ENCODE data around the gene LIPG.
"Not testable (repeated sequence)": the region's sequence is repeated elsewhere in the genome, so short reads cannot be mapped to it uniquely, and the experiment has no call there.

LIPG gene

DNA sequence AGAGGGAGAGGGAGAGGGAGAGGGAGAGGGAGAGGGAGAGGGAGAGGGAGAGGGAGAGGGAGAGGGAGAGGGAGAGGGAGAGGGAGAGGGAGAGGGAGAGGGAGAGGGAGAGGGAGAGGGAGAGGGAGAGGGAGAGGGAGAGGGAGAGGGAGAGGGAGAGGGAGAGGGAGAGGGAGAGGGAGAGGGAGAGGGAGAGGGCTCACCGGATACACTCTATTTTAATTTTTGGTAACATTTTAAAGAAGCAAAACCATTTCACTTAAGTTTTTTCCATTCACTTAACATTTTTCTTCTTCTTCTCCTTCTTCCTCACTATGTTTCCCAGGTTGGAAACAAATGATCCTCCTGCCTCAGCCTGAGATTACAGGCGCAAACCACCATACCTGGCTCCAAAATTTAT is 17.2 kb downstream of the LIPG start:
- DNase-seq = not testable (repeated sequence)

- DNase-seq = not testable (repeated sequence)
Observed at GRCh38 chr18:49579583-49579982, 17.7 kb downstream of the LIPG start.

DNA sequence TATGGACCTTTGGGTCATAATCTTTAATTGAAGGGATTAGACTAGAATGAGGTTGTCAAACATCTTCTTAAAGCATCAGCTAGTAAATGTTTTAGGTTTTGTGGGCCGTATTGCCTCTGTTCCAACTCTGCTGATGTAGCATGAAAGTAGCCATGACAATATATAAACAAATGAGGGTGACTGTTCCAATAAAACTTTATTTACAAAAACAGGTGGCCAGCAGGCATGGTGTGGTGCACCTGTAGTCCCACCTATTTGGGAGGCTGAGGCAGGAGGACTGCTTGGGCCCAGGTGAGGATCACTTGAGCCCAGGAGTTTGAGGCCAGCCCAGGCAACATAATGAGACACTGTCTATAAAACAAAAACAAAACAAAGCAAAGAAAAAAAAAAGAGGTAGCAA is 18.4 kb downstream of the LIPG start:
- DNase-seq = no peak

GRCh38 chr18:49581371-49581770 is 19.5 kb downstream of the LIPG start:
- DNase-seq = no peak

GRCh38 chr18:49582579-49582978 is 20.7 kb downstream of the LIPG start:
- DNase-seq = no peak

DNA sequence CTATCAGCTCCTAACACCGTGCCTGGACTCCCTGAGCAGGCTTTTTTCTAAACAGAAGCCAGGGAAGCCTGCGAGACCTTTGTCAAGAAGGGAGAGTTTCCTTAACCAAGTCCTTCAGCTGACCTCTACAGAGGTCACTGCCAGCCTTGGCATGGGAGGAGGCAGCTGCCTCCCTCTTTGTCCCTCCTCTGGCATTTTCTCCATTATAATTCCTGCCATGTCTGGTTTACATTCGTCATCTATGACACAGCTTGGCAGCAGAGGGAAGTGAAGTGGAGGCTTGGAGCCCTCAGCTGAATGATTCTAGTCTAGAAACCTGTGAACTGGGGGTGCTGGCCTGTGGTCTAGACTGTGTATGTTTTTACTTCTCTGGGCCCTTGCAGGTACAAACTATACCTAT is 22.5 kb downstream of the LIPG start:
- DNase-seq = no peak

DNA sequence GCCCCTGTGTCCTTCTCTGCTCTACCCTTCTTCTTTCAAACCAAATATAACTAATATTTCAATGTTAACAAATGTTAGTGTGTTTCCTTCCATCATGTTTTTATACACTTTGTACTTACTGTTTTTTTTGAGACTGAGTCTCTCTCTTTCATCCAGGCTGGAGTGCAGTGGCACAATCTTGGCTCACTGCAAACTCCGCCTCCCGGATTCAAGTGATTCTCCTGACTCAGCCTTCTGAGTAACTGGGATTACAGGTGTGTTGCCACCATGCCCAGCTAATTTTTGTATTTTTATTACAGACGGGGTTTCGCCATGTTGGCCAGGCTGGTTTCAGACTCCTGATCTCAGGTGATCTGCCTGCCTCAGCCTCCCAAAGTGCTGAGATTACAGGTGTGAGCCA is 23.1 kb downstream of the LIPG start:
- not testable (repeated sequence) for DNase-seq

DNA sequence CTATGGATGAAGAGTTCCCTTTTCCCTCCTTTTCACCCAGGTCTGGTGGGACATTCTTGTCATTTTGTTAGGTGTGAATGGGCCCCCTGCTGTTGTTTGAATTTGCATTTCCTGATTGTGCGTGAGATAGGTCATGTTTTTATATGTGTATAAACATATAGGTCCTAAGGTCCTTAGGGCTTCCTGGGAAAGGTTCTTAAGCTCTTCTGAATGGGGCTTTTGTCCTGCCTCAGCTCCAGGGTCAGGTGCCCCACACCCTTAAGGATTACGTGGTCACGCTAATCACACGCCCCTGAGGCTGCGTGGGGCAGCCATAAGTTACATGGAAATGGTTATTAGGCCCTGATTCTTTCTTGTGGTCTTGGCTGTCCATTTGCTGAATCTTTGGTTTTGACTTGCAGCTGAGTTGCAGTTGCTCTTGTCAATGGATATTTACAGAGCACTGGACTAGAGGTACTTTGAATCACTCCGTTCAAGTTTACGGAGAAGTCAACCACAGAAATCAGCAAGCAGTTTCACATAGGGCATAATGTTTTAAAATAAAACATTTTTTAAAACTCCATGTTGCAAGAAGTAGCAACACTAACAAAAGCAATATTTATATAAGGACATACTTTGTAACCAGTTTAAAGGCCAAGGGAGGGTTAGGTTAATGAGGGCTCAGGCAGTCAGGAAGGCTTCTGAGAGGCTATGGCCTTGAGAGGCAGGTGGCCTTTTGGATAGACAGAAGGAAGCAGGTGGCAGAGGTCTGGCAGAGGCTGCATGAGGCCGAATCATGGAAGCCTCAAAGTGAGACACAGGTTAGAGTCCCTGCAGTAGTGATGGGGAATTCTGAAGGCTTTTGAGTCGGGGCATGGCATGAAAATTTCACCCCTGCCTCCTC is 24.2 kb downstream of the LIPG start:
- DNase-seq = no peak

DNA sequence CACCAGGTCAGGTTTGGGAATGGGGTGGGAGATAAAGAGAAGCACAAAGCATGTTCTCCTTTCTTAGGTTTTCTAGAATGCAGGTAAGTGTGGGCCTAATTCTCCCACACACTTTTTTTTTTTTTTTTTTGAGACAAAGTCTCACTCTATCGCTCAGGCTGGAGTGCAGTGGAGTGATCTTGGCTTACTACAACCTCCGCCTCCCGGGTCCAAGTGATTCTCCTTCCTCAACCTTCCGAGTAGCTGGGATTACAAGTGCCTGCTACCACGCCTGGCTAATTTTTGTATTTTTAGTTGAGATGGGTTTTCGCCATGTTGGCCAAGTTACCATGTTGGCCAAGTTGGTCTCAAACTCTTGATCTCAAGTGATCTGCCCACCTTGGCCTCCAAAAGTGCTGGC is 26.3 kb downstream of the LIPG start:
- no peak for DNase-seq

DNA sequence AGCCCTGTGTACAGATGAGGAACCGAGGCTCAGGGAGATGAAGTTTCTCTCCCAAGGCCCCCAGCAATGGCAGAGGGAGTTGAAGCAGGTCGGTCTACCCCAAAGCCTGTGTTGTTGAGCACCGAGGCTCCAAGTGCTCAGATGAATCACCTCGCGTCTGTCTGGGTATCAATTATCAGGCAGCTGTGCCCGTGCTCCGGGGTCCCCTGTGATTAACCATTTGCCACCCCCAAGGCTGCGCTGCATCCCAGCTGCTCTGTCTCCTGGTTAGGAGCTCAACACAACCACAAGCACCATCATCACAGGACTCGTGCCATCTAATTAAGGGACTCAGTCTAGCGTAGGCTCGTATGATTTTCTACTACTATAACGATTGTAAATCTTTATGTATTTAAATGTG is 27.1 kb downstream of the LIPG start:
- no peak for DNase-seq

GRCh38 chr18:49590608-49591007 is 28.8 kb downstream of the LIPG start:
- DNase-seq = no peak

- DNase-seq = no peak
Observed at GRCh38 chr18:49591271-49591670, 29.4 kb downstream of the LIPG start.

GRCh38 chr18:49591775-49592174 is 29.9 kb downstream of the LIPG start:
- no peak for DNase-seq

GRCh38 chr18:49596687-49597086 is 34.8 kb downstream of the LIPG start:
- no peak for DNase-seq

GRCh38 chr18:49597157-49597931 is 35.5 kb downstream of the LIPG start:
- DNase-seq = no peak

DNA sequence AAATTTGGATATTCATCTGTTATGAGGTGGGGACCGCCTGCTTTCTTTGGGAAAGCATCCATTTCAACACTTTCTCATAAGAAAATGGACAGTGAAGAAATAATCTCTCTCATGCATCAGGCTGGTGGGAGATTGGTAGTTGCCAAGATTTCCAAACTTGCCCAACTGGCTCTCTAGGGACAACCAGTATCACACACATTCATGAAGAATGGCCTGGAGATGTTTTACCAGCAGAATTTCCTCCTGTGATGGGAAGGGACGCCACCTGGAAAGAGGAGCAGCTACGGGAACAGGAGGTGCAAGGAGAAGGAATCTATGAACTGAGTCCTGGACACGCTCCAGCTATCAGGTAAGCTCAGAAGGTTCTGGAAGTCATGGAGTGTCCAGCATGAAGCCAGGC is 39.4 kb downstream of the LIPG start:
- DNase-seq = no peak

GRCh38 chr18:49608366-49609255 is 46.8 kb downstream of the LIPG start:
- DNase-seq = no peak

- no peak for DNase-seq
Observed at GRCh38 chr18:49609256-49610021, 47.6 kb downstream of the LIPG start.

DNA sequence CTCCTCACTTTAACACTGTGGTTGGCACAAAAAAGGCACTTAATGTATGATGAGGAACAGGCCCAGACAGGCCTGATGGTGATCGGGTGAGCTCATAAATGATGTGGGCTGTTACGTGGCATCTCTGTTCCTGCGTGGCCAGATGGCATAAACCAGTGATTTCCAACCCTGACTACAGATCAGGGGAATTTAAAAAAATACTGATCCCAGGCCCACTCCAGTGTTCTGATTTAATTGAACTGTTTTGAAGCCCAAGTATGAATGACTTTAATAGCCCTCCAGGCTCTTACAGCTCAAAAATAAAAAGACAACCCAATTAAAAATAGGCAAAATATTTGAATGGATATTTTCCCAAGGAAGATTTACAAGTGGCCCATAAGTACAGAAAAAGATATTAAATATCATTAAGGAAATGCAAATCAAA is 48.2 kb downstream of the LIPG start:
- DNase-seq = no peak

- DNase-seq = no peak
Observed at GRCh38 chr18:49611316-49611715, 49.5 kb downstream of the LIPG start.

GRCh38 chr18:49612515-49613033 is 50.7 kb downstream of the LIPG start:
- DNase-seq = no peak

GRCh38 chr18:49613141-49613640 is 51.3 kb downstream of the LIPG start:
- DNase-seq = no peak
